ENCODE measurements around the gene DRC1. TPM values are rescaled to one million over a fixed set of nuclear protein-coding genes. Genes with fewer than 3 reads are reported as not detected.

DRC1 gene
- total RNA-seq, 3 donors from 2014 or later (not counting 1 experiment from before 2014, with no cell fraction given) = not detected

DNA sequence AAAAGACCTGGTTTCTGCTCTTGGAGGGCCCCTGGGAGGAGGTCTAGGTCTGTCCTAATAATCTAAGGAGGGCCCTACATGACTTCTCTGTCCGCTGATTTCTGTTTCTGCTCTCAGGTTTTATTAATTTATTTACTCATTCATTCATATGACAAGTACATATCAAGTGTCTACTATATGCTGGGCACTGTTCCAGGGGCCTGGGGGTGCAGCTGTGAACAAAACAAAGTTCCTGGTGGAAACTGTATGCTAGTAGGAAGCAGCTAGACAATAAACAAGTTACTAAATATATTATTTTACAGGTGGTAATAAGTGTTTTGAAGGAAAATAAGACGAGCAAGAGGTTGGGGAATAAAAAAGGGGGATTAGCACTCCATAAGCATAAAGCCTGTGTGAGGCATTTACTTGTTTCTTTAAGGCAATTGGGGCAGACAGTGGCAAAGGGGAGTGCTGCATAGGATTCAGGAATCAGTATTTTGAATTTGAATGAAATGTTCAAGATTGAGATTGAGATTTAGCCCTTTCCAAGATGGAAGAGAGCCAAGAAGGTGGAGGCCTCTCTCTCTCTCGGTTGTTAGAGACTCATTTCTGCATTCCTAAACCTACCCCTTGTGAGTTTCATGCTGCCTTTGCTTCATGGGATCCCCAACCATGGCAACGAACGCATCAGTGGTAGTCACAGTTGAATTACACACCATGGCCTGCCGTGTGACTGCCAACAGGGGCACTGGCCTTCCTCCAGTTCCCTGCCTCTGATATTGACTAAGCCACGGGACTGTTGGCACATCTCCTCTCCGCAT is 28.3 kb downstream of the DRC1 start:
- H3K4me1 ChIP-seq (ENCODE audit: control insufficient read depth, insufficient read depth, low read length) = no peaks in the 10 kb centered on the region
- TF ChIP-seq, protein P1, sequence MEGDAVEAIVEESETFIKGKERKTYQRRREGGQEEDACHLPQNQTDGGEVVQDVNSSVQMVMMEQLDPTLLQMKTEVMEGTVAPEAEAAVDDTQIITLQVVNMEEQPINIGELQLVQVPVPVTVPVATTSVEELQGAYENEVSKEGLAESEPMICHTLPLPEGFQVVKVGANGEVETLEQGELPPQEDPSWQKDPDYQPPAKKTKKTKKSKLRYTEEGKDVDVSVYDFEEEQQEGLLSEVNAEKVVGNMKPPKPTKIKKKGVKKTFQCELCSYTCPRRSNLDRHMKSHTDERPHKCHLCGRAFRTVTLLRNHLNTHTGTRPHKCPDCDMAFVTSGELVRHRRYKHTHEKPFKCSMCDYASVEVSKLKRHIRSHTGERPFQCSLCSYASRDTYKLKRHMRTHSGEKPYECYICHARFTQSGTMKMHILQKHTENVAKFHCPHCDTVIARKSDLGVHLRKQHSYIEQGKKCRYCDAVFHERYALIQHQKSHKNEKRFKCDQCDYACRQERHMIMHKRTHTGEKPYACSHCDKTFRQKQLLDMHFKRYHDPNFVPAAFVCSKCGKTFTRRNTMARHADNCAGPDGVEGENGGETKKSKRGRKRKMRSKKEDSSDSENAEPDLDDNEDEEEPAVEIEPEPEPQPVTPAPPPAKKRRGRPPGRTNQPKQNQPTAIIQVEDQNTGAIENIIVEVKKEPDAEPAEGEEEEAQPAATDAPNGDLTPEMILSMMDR (IDR thresholded peaks at IDR 0.05) = no peak
- DNase-seq = no peak
- peaks cover 3 to 36% of the 10 kb centered on the region in 2 donors for H3K27me3 Mint-ChIP-seq (ENCODE audit: low read depth in 2 of 2)
- no peak for ATAC-seq
- H3K27me3 ChIP-seq (ENCODE audit: control insufficient read depth, insufficient read depth, low read length) = no peaks in the 10 kb centered on the region
- H3K4me3 Mint-ChIP-seq = no peak overlapping the region
- no peaks in the 10 kb centered on the region for H3K36me3 ChIP-seq (ENCODE audit: control insufficient read depth, insufficient read depth, low read length)
- H3K36me3 Mint-ChIP-seq = no peaks in the 10 kb centered on the region
- no peak overlapping the region for H3K4me3 ChIP-seq (ENCODE audit: low read length)
- intact Hi-C loops (cut with micrococcal nuclease) = no loop called here
- no peak overlapping the region for H3K27ac ChIP-seq (ENCODE audit: low read length)
- H3K4me1 Mint-ChIP-seq = no peaks in the 10 kb centered on the region
- H3K9me3 Mint-ChIP-seq = no peaks in the 10 kb centered on the region
- H3K27ac Mint-ChIP-seq = no peak overlapping the region
- WGBS (ENCODE audit: insufficient coverage) = 91% methylated on average over 8 of the region's 8 CpGs
- no peaks in the 10 kb centered on the region for H3K9me3 ChIP-seq (ENCODE audit: control insufficient read depth, insufficient read depth, low read length)

DNA sequence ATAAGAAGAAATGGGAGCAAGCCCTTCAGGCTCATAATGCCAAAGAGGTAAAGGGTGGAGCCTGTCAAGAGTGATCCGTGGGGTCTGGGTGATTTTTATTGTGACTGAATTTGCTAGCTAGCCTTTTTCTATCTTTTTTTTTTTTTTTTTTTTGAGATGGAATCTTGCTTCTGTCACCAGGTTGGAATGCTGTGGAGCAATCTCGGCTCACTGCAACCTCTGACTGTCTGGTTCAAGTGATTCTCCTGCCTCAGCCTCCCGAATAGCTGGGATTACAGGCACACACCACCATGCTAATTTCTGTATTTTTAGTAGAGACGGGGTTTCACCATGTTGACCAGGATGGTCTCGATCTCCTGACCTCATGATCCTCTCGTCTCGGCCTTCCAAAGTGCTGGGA is 29.1 kb downstream of the DRC1 start:
- Histone ChIP-seq H3K9me3 (ENCODE audit: control insufficient read depth, insufficient read depth, low read length) (no peaks in the 10 kb centered on the region), H3K4me1 (ENCODE audit: control insufficient read depth, insufficient read depth, low read length) (no peaks in the 10 kb centered on the region), H3K36me3 (ENCODE audit: control insufficient read depth, insufficient read depth, low read length) (no peaks in the 10 kb centered on the region), H3K4me3 (ENCODE audit: low read length) (no peak overlapping the region), H3K27ac (ENCODE audit: low read length) (no peak overlapping the region), H3K27me3 (ENCODE audit: control insufficient read depth, insufficient read depth, low read length) (no peaks in the 10 kb centered on the region)
- intact Hi-C loops (cut with micrococcal nuclease) = no loop called here
- no peak overlapping the region for H3K27ac Mint-ChIP-seq
- H3K4me1 Mint-ChIP-seq = no peaks in the 10 kb centered on the region
- 94% methylated on average over 7 of the region's 7 CpGs for WGBS (ENCODE audit: insufficient coverage)
- TF ChIP-seq, protein P1 (IDR thresholded peaks at IDR 0.05) = no peak
- H3K9me3 Mint-ChIP-seq = no peaks in the 10 kb centered on the region
- peaks cover 3 to 36% of the 10 kb centered on the region in 2 donors for H3K27me3 Mint-ChIP-seq (ENCODE audit: low read depth in 2 of 2)
- H3K36me3 Mint-ChIP-seq = no peaks in the 10 kb centered on the region
- H3K4me3 Mint-ChIP-seq = no peak overlapping the region
- no peak for DNase-seq
- ATAC-seq = no peak

DNA sequence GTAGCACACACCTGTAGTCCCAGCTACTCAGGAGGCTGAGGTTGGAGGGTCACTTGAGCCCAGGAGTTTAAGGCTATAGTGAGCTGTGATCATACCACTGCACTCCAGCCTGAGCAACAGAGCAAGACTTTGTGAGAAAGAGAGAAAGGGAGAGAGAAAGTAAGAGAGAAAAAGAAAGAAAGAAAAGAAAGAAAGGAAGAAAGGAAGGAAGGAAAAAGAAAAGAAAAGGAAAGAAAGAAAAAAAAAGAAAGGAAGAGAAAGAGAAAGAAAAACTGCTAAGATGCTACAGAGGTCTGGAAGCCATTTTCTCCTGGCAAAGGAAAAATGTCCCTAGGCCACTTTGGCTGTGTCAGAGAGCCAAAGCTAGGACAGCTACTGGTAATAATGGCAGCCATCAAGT is 30.6 kb downstream of the DRC1 start:
- no peak overlapping the region for H3K4me3 ChIP-seq (ENCODE audit: low read length)
- Mint-ChIP-seq H3K36me3 (no peaks in the 10 kb centered on the region), H3K4me1 (no peaks in the 10 kb centered on the region), H3K4me3 (no peak overlapping the region), H3K9me3 (no peaks in the 10 kb centered on the region), H3K27me3 (ENCODE audit: low read depth in 2 of 2) (peaks cover 3 to 36% of the 10 kb centered on the region in 2 donors), H3K27ac (no peak overlapping the region)
- no peak overlapping the region for H3K27ac ChIP-seq (ENCODE audit: low read length)
- H3K27me3 ChIP-seq (ENCODE audit: control insufficient read depth, insufficient read depth, low read length) = no peaks in the 10 kb centered on the region
- no peak for ATAC-seq
- intact Hi-C loops (cut with micrococcal nuclease) = no loop called here
- H3K9me3 ChIP-seq (ENCODE audit: control insufficient read depth, insufficient read depth, low read length) = no peaks in the 10 kb centered on the region
- TF ChIP-seq, protein P1 (IDR thresholded peaks at IDR 0.05) = no peak
- no peaks in the 10 kb centered on the region for H3K36me3 ChIP-seq (ENCODE audit: control insufficient read depth, insufficient read depth, low read length)
- no peaks in the 10 kb centered on the region for H3K4me1 ChIP-seq (ENCODE audit: control insufficient read depth, insufficient read depth, low read length)
- DNase-seq = no peak

DNA sequence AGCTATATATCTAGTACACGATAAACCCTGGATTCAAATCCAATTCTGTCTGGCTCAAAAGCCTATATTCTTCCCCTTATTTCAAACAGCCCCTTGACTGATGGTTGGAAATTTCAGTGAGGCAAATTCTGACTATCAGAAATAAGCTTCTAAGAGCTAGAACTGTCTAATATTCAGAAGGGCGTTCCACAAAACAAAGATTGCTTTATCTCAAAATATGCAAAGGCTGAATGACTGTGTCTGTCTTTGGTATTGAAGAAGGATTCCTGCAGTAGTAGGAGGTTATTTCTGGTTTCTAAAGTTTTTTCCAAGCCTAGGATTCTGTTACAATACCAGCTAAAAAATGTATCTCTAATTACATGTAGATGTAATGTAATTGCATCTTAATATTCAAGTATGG is 31.1 kb downstream of the DRC1 start:
- TF ChIP-seq, protein P1 (IDR thresholded peaks at IDR 0.05) = no peak
- Mint-ChIP-seq H3K27ac (no peak overlapping the region), H3K9me3 (no peaks in the 10 kb centered on the region), H3K36me3 (no peaks in the 10 kb centered on the region), H3K27me3 (ENCODE audit: low read depth in 2 of 2) (peaks cover 0 to 31% of the 10 kb centered on the region in 2 donors), H3K4me3 (no peak overlapping the region), H3K4me1 (no peaks in the 10 kb centered on the region)
- DNase-seq = no peak
- H3K36me3 ChIP-seq (ENCODE audit: control insufficient read depth, insufficient read depth, low read length) = no peaks in the 10 kb centered on the region
- no peaks in the 10 kb centered on the region for H3K27me3 ChIP-seq (ENCODE audit: control insufficient read depth, insufficient read depth, low read length)
- no peak overlapping the region for H3K27ac ChIP-seq (ENCODE audit: low read length)
- ATAC-seq = no peak
- no peaks in the 10 kb centered on the region for H3K9me3 ChIP-seq (ENCODE audit: control insufficient read depth, insufficient read depth, low read length)
- H3K4me1 ChIP-seq (ENCODE audit: control insufficient read depth, insufficient read depth, low read length) = no peaks in the 10 kb centered on the region
- no peak overlapping the region for H3K4me3 ChIP-seq (ENCODE audit: low read length)
- 90% methylated on average over 1 of the region's 2 CpGs for WGBS (ENCODE audit: insufficient coverage)
- intact Hi-C loops (cut with micrococcal nuclease) = no loop called here
